HG03025 (cell line): Measurements from ENCODE around the gene ADCK1.
A peak's percentile ranks its signal among the peaks of the same experiment; 100 is the strongest.
"Not testable (repeated sequence)": the region's sequence is repeated elsewhere in the genome, so short reads cannot be mapped to it uniquely, and the experiment has no call there.

Source experiments
- ATAC-seq: cut with Tn5 transposase; IDR thresholded peaks from one replicate; pipeline ENCODE4 v1.9.1; 2021; ENCODE audit warnings: mild to moderate bottlenecking, moderate library complexity; ENCODE audit not compliant: unreplicated experiment, low FRiP score

Gene ADCK1

GRCh38 chr14:77799863-77800730 is at the start of gene ADCK1:
Gene ADCK1 (plus strand): TSS chr14:77800109. CDS start chr14:77818979, 18,870 bp downstream.
- peak; percentile 95 for ATAC-seq

GRCh38 chr14:77752266-77752665 is 47.6 kb upstream of the ADCK1 start:
- no peak for ATAC-seq

GRCh38 chr14:77752799-77753516 is 47.0 kb upstream of the ADCK1 start:
- ATAC-seq: no peak

GRCh38 chr14:77760381-77761204 is 39.3 kb upstream of the ADCK1 start, which contains the start of gene SNW1:
Gene SNW1 (minus strand): TSS chr14:77761156. CDS start chr14:77761127, 29 bp downstream.
- ATAC-seq: peak; percentile 89

GRCh38 chr14:77761205-77761931 is 38.5 kb upstream of the ADCK1 start:
- ATAC-seq: peak; percentile 29

GRCh38 chr14:77763316-77763715 is 36.6 kb upstream of the ADCK1 start:
- no peak for ATAC-seq

GRCh38 chr14:77763978-77764377 is 35.9 kb upstream of the ADCK1 start:
- ATAC-seq: no peak

- ATAC-seq: not testable (repeated sequence)
Observed at GRCh38 chr14:77768442-77769069, 31.4 kb upstream of the ADCK1 start.

GRCh38 chr14:77773966-77774365 is 25.9 kb upstream of the ADCK1 start:
- not testable (repeated sequence) for ATAC-seq

GRCh38 chr14:77782202-77782601 is 17.7 kb upstream of the ADCK1 start:
- ATAC-seq: no peak

- ATAC-seq: no peak
Observed at GRCh38 chr14:77786148-77786547, 13.8 kb upstream of the ADCK1 start.

- ATAC-seq: no peak
Observed at GRCh38 chr14:77790566-77791224, 9.2 kb upstream of the ADCK1 start.

GRCh38 chr14:77791225-77791600 is 8.7 kb upstream of the ADCK1 start:
- no peak for ATAC-seq

GRCh38 chr14:77793255-77793654 is 6.7 kb upstream of the ADCK1 start:
- not testable (repeated sequence) for ATAC-seq

GRCh38 chr14:77794357-77794756 is 5.6 kb upstream of the ADCK1 start:
- no peak for ATAC-seq

- not testable (repeated sequence) for ATAC-seq
Observed at GRCh38 chr14:77799456-77799855, 453 bp upstream of the ADCK1 start.

- ATAC-seq: no peak
Observed at GRCh38 chr14:77800814-77801213, 905 bp downstream of the ADCK1 start.

- no peak for ATAC-seq
Observed at GRCh38 chr14:77804592-77804991, 4.7 kb downstream of the ADCK1 start.

- ATAC-seq: no peak
Observed at GRCh38 chr14:77805706-77806105, 5.8 kb downstream of the ADCK1 start.
